Hepatocyte (in vitro differentiated cells): ENCODE data around the gene DUSP2.

Experiments used
- EZH2 ChIP-seq: fragments of 200-600 bp; sonication (generic); IDR thresholded peaks from 2 replicates; pipeline ENCODE4 v1.6.1; 2016; ENCODE audit warnings: antibody characterized with exemption, mild to moderate bottlenecking, borderline replicate concordance
- EZH2phosphoT487 ChIP-seq: fragments of 200-600 bp; sonication (generic); IDR thresholded peaks from one replicate; pipeline ENCODE4 v1.6.1; 2018; ENCODE audit warnings: antibody characterized with exemption, mild to moderate bottlenecking, low read depth, moderate library complexity; ENCODE audit not compliant: unreplicated experiment, severe bottlenecking
- TF ChIP-seq, protein P1 (sequence below): fragments of 200-600 bp; sonication (generic); IDR thresholded peaks from 2 replicates; pipeline ENCODE4 v1.5.1; 2016; ENCODE audit warnings: antibody characterized with exemption, mild to moderate bottlenecking; ENCODE audit not compliant: poor library complexity

DNA sequence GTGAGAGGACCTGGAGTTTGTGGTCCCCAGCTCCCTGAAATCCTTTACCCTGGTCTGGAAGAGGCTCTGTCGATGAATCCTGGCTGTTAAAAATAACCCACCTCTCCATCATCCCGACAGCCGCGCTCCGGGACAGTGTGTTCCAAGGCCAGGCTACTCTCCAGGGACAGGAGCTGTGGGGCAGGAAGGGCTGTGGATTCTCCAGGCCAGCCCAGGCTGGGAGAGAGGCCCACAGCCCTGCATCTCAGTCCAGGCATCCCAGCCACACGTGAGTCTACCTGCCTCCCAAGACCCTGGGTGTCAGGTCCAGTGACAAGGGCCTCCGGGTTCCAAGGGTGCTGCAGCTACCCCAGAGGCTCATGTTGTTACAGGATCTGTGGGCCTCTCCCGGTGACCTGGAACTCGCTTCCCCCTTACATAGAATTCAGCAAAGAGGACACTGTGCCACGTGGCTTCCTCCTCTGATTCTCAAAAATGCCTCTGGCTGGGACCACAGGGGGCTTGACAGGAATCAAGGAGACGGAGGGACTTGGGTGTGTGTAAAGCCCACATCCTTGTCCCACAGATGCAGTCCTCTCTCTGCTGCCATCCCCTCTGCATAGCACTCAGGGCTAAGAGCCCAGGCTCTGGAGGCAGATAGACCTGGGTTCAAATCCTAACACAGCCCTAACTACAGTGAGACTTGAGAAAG is 46.2 kb downstream of the DUSP2 start:
- TF ChIP-seq, protein P1, sequence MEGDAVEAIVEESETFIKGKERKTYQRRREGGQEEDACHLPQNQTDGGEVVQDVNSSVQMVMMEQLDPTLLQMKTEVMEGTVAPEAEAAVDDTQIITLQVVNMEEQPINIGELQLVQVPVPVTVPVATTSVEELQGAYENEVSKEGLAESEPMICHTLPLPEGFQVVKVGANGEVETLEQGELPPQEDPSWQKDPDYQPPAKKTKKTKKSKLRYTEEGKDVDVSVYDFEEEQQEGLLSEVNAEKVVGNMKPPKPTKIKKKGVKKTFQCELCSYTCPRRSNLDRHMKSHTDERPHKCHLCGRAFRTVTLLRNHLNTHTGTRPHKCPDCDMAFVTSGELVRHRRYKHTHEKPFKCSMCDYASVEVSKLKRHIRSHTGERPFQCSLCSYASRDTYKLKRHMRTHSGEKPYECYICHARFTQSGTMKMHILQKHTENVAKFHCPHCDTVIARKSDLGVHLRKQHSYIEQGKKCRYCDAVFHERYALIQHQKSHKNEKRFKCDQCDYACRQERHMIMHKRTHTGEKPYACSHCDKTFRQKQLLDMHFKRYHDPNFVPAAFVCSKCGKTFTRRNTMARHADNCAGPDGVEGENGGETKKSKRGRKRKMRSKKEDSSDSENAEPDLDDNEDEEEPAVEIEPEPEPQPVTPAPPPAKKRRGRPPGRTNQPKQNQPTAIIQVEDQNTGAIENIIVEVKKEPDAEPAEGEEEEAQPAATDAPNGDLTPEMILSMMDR = no peak
- TF ChIP-seq EZH2 (no peak), EZH2phosphoT487 (no peak)
